Smooth muscle cell (in vitro differentiated cells): ENCODE measurements around the gene SPATA6. TPM values are rescaled to one million over a fixed set of nuclear protein-coding genes. Genes with fewer than 3 reads are reported as not detected.
"Not testable (repeated sequence)": the region's sequence is repeated elsewhere in the genome, so short reads cannot be mapped to it uniquely, and the experiment has no call there.

Experiments used
- DNase-seq: peaks from one replicate; lab custom pipeline; 2025; ENCODE audit not compliant: unreplicated experiment; lab: John Stamatoyannopoulos, UW
- H2AFZ ChIP-seq: fragments of 200-600 bp; sonication (generic); 2 replicates; pipeline ENCODE4 v1.6.0; 2016; ENCODE audit warnings: antibody characterized with exemption, low read depth, mild to moderate bottlenecking
- H3F3A ChIP-seq: fragments of 200-600 bp; sonication (generic); 2 replicates; pipeline ENCODE4 v1.6.0; 2017; ENCODE audit warnings: antibody characterized with exemption, low read depth
- H3K27ac ChIP-seq: fragments of 200-600 bp; sonication (generic); 2 replicates; pipeline ENCODE4 v1.5.1; 2016; ENCODE audit warnings: low read depth, mild to moderate bottlenecking
- H3K27me3 ChIP-seq: fragments of 200-600 bp; sonication (generic); 2 replicates; pipeline ENCODE4 v1.6.1; 2016; ENCODE audit warnings: low read depth, mild to moderate bottlenecking
- H3K36me3 ChIP-seq: fragments of 200-600 bp; sonication (generic); 2 replicates; pipeline ENCODE4 v1.5.1; 2016; ENCODE audit warnings: low read depth
- H3K4me1 ChIP-seq: fragments of 200-600 bp; sonication (generic); 2 replicates; pipeline ENCODE4 v1.5.1; 2016; ENCODE audit warnings: low read depth
- H3K4me2 ChIP-seq: fragments of 200-600 bp; sonication (generic); 2 replicates; pipeline ENCODE4 v1.6.0; 2016; ENCODE audit warnings: mild to moderate bottlenecking
- H3K4me3 ChIP-seq: fragments of 200-600 bp; sonication (generic); 2 replicates; pipeline ENCODE4 v1.5.1; 2016; ENCODE audit warnings: mild to moderate bottlenecking
- H3K79me2 ChIP-seq: fragments of 200-600 bp; sonication (generic); 2 replicates; pipeline ENCODE4 v1.6.0; 2016; ENCODE audit warnings: low read depth, mild to moderate bottlenecking
- H3K9ac ChIP-seq: fragments of 200-600 bp; sonication (generic); 2 replicates; pipeline ENCODE4 v1.6.0; 2016; ENCODE audit warnings: low read depth
- H3K9me3 ChIP-seq: fragments of 200-600 bp; sonication (generic); replicated peaks from 2 replicates; pipeline ENCODE4 v1.5.1; 2016; ENCODE audit warnings: low read depth
- H4K20me1 ChIP-seq: fragments of 200-600 bp; sonication (generic); 2 replicates; pipeline ENCODE4 v1.6.0; 2016; ENCODE audit warnings: low read depth
- WGBS: methylation state at CpG from one replicate; pipeline ENCODE4 v1.1.7; 2016; ENCODE audit warnings: low lambda C conversion rate; 5-methylcytosine and 5-hydroxymethylcytosine counted together
- polyA plus RNA-seq: library from polyadenylated mRNA; unstranded; fragments of >200 nt; fragmentation: Nextera tagmentation; extraction: Ambion mirVana; gene quantifications from 2 replicates; pipeline ENCODE4 v1.2.1, GENCODE V29; 2016
- total RNA-seq: library from RNA; depleted of rRNA; stranded (reverse); fragments of >200 nt; gene quantifications from 2 replicates; pipeline ENCODE4 v1.2.3, GENCODE V29; 2014
- TF ChIP-seq, protein P1 (sequence below): fragments of 200-600 bp; sonication (generic); IDR thresholded peaks from 2 replicates; pipeline ENCODE4 v1.5.1; 2017; ENCODE audit warnings: borderline replicate concordance, mild to moderate bottlenecking, antibody characterized with exemption; ENCODE audit not compliant: insufficient read depth, poor library complexity, severe bottlenecking

SPATA6 gene
- 6.0 and 6.9 TPM in 2 replicates for total RNA-seq
- polyA plus RNA-seq: 6.1 and 7.6 TPM in 2 replicates

DNA sequence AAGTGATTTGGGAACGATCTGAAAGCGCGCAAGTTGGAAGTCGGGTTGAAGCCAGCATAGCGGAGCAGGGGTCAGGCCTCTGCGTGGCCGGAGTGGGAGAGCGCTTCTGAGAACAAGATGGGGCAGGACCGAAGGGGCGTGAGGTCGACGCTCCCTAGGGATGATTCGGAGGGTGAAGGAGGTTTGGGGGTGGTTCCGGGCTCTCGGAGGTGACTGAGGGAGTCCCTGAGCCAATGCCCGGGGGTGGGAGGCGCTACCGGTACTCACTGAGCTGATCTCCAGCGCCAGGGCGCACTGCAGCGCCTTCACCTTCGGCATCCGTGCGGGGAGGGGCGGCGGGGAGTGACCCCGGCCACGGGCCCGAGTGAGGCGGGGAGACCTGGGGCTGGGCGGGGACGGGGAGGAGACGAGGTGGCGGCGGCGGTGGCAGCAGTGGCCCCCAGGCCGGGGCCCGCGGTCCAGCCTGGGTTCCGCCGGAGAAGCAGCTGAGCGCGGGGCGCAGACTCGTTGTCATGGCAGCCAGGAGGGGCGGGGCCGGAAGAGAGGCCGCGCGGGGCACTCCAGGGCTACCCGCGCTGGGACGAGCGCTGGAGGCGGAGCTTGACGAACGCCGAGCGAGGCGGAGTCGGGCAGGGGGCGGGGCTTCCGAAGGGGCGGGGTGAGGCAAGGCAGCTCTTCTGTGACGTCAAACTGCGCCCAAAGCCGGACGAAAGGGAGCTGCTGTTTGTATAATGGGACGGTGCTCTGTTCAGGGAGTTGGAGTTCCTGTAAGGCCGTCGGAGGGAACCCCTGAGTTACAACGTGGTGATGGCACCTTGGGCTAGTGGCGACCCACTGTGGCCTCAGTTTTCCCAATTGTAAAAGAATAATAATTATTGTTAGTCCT, at the start of gene SPATA6:
Gene SPATA6 (minus strand): TSS at position 514 of the 886 bp plus-strand sequence. CDS start 196 bp downstream, at position 318.
- H3K4me2 ChIP-seq: peak within 1 kb of the TSS; percentile 90
- WGBS: under 1% methylated on average over 34 of the region's 73 CpGs
- H3K27ac ChIP-seq: peak within 1 kb of the TSS; percentile 48
- peaks cover 9% of the 10 kb centered on the region for H3F3A ChIP-seq
- H4K20me1 ChIP-seq: no peaks in the 10 kb centered on the region
- no peaks in the 10 kb centered on the region for H3K79me2 ChIP-seq
- peak within 1 kb of the TSS; percentile 97 for H3K4me3 ChIP-seq
- TF ChIP-seq, protein P1, sequence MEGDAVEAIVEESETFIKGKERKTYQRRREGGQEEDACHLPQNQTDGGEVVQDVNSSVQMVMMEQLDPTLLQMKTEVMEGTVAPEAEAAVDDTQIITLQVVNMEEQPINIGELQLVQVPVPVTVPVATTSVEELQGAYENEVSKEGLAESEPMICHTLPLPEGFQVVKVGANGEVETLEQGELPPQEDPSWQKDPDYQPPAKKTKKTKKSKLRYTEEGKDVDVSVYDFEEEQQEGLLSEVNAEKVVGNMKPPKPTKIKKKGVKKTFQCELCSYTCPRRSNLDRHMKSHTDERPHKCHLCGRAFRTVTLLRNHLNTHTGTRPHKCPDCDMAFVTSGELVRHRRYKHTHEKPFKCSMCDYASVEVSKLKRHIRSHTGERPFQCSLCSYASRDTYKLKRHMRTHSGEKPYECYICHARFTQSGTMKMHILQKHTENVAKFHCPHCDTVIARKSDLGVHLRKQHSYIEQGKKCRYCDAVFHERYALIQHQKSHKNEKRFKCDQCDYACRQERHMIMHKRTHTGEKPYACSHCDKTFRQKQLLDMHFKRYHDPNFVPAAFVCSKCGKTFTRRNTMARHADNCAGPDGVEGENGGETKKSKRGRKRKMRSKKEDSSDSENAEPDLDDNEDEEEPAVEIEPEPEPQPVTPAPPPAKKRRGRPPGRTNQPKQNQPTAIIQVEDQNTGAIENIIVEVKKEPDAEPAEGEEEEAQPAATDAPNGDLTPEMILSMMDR: no peak
- H3K27me3 ChIP-seq: no peaks in the 10 kb centered on the region
- no peaks in the 10 kb centered on the region for H3K9me3 ChIP-seq
- peak; percentile 94 for DNase-seq
- peaks cover 7% of the 10 kb centered on the region for H3K4me1 ChIP-seq
- peak within 1 kb of the TSS; percentile 97 for H2AFZ ChIP-seq
- peak within 1 kb of the TSS; percentile 40 for H3K9ac ChIP-seq
- H3K36me3 ChIP-seq: no peaks in the 10 kb centered on the region

DNA sequence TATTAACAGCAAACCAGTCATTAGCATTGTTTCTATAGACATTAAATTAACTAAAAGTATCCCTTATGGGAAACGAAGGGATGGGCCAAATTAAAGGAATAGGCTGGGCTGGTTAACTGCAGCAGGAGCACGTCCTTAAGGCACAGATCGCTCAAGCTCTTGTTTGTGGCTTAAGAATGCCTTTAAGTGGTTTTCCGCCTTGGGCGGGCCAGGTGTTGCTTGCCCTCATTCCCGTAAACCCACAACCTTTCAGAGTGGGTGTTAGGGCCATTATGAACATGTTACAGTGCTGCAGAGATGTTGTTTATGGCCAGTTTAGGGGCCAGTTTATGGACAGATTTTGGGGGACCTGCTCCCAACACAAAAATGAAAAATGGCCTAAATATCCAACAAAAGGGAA, 47.9 kb upstream of the SPATA6 start:
- not testable (repeated sequence) for H3K79me2 ChIP-seq, H3K36me3 ChIP-seq, H3K4me3 ChIP-seq, H3K27me3 ChIP-seq, H2AFZ ChIP-seq, H3F3A ChIP-seq, H3K9me3 ChIP-seq, H3K27ac ChIP-seq, DNase-seq, H3K4me2 ChIP-seq, H4K20me1 ChIP-seq, H3K9ac ChIP-seq, H3K4me1 ChIP-seq
- WGBS: 86% methylated on average over 6 of the region's 6 CpGs

DNA sequence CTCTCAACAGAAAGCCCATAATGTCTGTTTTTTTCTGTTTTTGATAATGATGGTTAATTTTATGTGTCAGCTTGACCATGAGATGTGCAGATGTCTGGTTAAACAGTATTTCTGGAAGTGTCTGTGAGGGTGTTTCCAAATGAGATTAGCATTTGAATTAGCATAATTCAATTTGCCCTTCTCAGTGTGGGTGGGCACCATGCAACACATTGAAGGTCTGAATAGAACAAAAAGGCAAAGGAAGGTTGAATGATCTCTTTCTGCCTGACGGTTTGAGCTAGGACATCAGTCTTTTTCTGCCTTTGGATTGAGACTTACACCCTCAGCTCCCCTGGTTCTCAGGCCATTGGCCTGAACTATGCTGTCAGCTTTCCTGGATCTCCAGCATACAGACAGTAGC, 34.9 kb upstream of the SPATA6 start:
- H3K9me3 ChIP-seq: no peaks in the 10 kb centered on the region
- no peak overlapping the region for H3K9ac ChIP-seq
- DNase-seq: no peak
- H3F3A ChIP-seq: no peaks in the 10 kb centered on the region
- TF ChIP-seq, protein P1: no peak
- H4K20me1 ChIP-seq: no peaks in the 10 kb centered on the region
- WGBS: 35% methylated on average over 1 of the region's 1 CpG
- H3K4me2 ChIP-seq: no peak overlapping the region
- H3K79me2 ChIP-seq: no peaks in the 10 kb centered on the region
- H3K4me3 ChIP-seq: no peak overlapping the region
- peaks cover 13% of the 10 kb centered on the region for H3K27me3 ChIP-seq
- no peaks in the 10 kb centered on the region for H3K4me1 ChIP-seq
- H2AFZ ChIP-seq: no peak overlapping the region
- H3K36me3 ChIP-seq: no peaks in the 10 kb centered on the region
- no peak overlapping the region for H3K27ac ChIP-seq

DNA sequence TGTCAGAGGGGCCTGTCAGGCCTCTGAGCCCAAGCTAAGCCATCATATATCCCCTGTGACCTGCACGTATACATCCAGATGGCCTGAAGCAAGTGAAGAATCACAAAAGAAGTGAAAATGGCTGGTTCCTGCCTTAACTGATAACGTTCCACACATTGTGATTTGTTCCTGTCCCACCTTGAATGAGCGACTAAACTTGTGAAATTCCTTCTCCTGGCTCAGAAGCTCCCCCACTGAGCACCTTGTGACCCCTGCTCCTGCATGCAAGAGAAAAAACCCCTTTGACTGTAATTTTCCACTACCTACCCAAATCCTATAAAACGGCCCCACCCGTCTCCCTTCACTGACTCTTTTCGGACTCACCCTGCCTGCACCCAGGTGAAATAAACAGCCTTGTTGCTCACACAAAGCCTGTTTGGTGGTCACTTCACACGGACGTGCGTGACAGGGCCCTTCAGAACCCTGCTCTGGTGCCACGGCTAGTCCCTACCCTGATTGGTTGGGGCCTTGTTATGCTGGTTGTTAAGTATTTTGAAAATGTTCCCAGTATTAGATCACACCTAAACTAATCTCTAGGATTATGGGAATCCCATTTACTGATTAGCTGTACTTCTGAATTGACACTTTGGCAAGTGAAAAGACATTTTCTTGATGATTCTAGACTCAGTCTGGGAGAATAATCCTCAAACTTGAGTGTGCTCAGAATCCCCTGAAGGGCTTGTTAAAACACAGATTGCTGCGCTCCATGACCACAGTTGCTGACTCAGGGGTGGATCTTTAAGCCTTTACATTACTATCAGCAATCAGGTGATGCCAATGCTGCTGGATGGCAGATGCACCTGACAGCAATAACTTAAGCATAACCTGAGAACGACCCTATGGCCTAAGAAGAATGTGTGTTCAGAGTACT, 28.8 kb upstream of the SPATA6 start:
- H3K27ac ChIP-seq: no peak overlapping the region
- no peak overlapping the region for H3K9ac ChIP-seq
- peaks cover 16% of the 10 kb centered on the region for H3K27me3 ChIP-seq
- H4K20me1 ChIP-seq: no peaks in the 10 kb centered on the region
- H3K79me2 ChIP-seq: no peaks in the 10 kb centered on the region
- TF ChIP-seq, protein P1: no peak
- H3K4me3 ChIP-seq: no peak overlapping the region
- no peaks in the 10 kb centered on the region for H3K9me3 ChIP-seq
- H3K4me1 ChIP-seq: no peaks in the 10 kb centered on the region
- H2AFZ ChIP-seq: no peak overlapping the region
- DNase-seq: no peak
- H3F3A ChIP-seq: no peaks in the 10 kb centered on the region
- H3K4me2 ChIP-seq: no peak overlapping the region
- H3K36me3 ChIP-seq: no peaks in the 10 kb centered on the region
- 45% methylated on average over 12 of the region's 12 CpGs for WGBS
